WERI-Rb-1 (cell line): Measurements from ENCODE around the gene BLCAP.

Source experiments
- DNase-seq: peaks from one replicate; pipeline ENCODE4 v3.0.0-alpha.2; 2020
- H3K27ac ChIP-seq: fragments of 250-450 bp; sonication (Bioruptor Pico); 2 replicates; pipeline ENCODE4 v1.5.1; 2020; ENCODE audit warnings: mild to moderate bottlenecking, moderate library complexity
- H3K27me3 ChIP-seq: fragments of 250-450 bp; sonication (Bioruptor Pico); 2 replicates; pipeline ENCODE4 v1.5.1; 2021; ENCODE audit warnings: mild to moderate bottlenecking, low read depth, moderate library complexity; ENCODE audit not compliant: insufficient read depth, severe bottlenecking
- H3K36me3 ChIP-seq: fragments of 250-450 bp; sonication (Bioruptor Pico); 2 replicates; pipeline ENCODE4 v1.5.1; 2020; ENCODE audit warnings: mild to moderate bottlenecking, moderate library complexity
- H3K4me3 ChIP-seq: 2 replicates; pipeline ENCODE4 v1.5.1; 2011; ENCODE audit warnings: low read depth, mild to moderate bottlenecking, control low read depth, low read length
- H3K9me3 ChIP-seq: fragments of 250-450 bp; sonication (Bioruptor Pico); 2 replicates; pipeline ENCODE4 v1.5.1; 2021; ENCODE audit warnings: mild to moderate bottlenecking, moderate library complexity; ENCODE audit not compliant: severe bottlenecking
- TF ChIP-seq, protein P1 (sequence below): IDR thresholded peaks from 2 replicates; pipeline ENCODE4 v1.5.1; 2011; ENCODE audit warnings: low read depth, mild to moderate bottlenecking, control low read depth, inconsistent platforms, low read length

The BLCAP gene

DNA sequence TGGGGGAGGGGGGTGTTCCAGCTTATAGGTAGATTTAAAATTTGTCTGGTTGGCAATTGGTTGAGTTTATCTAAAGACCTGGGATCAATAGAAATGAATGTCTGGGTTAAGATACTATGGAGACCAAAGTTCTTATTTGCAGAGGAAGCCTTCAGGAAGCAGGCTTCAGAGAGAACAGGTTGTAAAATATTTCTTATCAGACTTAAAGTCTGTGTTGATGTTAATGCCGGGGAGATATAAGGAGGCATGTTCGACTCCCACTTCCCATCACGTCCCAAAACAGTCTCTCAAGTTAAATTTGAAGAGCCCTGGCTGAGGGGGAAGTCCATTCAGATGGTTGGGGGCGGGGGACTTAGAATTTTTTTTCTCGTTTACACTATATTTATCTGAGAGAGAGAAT lies 12.3 kb upstream of the BLCAP start:
- Histone ChIP-seq H3K27ac (no peak overlapping the region), H3K27me3 (no peaks in the 10 kb centered on the region), H3K4me3 (no peak overlapping the region), H3K9me3 (no peaks in the 10 kb centered on the region), H3K36me3 (no peaks in the 10 kb centered on the region)
- DNase-seq, result no peak
- TF ChIP-seq, protein P1, sequence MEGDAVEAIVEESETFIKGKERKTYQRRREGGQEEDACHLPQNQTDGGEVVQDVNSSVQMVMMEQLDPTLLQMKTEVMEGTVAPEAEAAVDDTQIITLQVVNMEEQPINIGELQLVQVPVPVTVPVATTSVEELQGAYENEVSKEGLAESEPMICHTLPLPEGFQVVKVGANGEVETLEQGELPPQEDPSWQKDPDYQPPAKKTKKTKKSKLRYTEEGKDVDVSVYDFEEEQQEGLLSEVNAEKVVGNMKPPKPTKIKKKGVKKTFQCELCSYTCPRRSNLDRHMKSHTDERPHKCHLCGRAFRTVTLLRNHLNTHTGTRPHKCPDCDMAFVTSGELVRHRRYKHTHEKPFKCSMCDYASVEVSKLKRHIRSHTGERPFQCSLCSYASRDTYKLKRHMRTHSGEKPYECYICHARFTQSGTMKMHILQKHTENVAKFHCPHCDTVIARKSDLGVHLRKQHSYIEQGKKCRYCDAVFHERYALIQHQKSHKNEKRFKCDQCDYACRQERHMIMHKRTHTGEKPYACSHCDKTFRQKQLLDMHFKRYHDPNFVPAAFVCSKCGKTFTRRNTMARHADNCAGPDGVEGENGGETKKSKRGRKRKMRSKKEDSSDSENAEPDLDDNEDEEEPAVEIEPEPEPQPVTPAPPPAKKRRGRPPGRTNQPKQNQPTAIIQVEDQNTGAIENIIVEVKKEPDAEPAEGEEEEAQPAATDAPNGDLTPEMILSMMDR, result no peak

DNA sequence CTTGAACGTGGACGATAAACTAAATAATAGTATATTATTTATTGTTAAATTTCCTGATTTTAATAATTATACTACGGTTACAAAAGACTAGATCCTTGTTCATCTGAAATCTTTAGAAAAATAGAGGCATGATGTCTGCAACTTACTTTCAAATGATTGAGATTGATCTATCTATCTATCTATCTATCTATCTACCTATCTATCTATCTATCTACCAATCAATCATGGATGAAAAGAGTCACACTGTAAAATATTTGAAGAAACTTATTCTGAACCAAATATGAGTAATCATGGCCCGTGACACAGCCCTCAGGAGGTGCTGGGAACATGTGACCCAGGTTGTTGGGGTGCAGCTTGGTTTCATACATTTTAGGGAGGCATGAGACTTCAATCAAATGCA lies 11.7 kb upstream of the BLCAP start:
- TF ChIP-seq, protein P1, result no peak
- Histone ChIP-seq H3K27ac (no peak overlapping the region), H3K4me3 (no peak overlapping the region), H3K9me3 (no peaks in the 10 kb centered on the region), H3K36me3 (no peaks in the 10 kb centered on the region), H3K27me3 (no peaks in the 10 kb centered on the region)
- no peak for DNase-seq

DNA sequence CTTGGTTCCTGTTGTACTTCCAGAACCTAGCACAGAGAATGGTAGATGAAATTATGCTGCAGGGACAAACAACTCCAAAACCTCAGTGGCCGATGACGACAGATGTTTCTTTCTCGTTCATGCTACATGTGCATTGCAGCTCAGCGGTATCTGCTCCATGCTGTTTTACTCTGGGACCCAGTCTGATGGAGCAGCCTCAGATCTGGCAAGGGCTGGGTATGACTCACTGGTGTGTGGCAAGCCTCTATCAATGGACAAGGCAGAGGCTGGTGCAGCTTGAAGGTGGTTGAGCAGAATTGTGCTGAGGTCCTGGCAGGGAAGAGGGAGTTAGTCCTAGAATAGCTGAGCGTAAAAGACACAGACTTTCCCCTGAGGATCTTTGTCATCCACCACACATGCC lies 10.3 kb upstream of the BLCAP start:
- Histone ChIP-seq H3K27me3 (no peaks in the 10 kb centered on the region), H3K27ac (no peak overlapping the region), H3K9me3 (no peaks in the 10 kb centered on the region), H3K36me3 (no peaks in the 10 kb centered on the region), H3K4me3 (no peak overlapping the region)
- no peak for DNase-seq
- TF ChIP-seq, protein P1, result no peak

DNA sequence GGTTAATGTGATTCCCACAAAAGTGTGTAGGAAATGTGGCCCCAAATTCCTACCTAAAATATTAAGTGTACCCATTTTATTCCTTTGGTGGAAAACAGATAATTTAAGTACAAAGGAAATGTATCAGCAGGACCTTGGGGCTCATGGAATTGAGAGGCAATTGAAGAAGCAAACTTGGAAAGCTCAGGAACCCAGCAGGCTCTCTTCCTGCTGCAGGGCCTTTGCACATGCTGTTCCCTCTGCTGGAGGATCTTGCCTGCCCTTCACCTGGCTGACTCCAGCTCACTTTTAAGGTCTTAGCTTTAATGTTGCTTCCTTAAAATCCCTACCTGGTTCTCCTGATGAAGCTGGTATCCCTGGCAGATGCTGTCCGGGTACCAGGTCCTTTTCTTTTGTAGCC lies 9.8 kb upstream of the BLCAP start:
- Histone ChIP-seq H3K36me3 (no peaks in the 10 kb centered on the region), H3K4me3 (no peak overlapping the region), H3K9me3 (no peaks in the 10 kb centered on the region), H3K27ac (no peak overlapping the region), H3K27me3 (no peaks in the 10 kb centered on the region)
- TF ChIP-seq, protein P1, result no peak
- no peak for DNase-seq

DNA sequence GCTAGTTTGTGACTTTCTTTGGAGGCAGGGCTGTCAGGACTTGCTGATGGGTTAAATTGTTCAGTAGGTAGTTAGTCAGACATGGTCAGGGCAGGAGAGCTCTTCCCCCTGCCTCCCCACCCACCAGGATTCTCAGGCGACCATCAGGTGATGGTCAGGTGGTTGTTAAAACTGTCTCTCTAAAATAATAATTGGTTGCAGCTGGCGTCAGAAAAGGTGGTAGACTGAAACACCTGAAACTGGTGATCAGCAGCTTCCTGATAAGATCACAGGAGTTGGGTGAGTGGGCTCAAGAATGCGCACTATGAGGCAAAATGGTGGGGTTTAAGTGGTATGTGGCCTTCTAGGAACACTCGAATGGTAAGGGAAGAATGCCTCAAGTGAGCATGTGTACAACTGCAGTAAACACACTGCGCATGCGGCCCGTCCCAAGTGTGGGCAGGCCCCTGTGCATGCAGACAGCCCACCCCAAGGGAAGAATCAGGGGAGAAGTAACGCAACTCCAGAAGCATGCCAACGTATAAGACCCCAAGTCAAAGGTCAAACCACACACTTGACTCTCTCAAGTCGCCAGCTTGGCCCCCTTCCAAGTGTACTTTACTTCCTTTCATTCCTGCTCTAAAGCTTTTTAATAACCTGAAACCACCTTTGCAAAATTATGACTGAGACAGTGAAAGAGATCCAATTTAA lies 7.9 kb upstream of the BLCAP start:
- Histone ChIP-seq H3K4me3 (no peak overlapping the region), H3K9me3 (no peaks in the 10 kb centered on the region), H3K36me3 (no peaks in the 10 kb centered on the region), H3K27me3 (no peaks in the 10 kb centered on the region), H3K27ac (no peak overlapping the region)
- DNase-seq, result no peak
- TF ChIP-seq, protein P1, result no peak
